ENCODE data around the gene FXYD1. TPM values are rescaled to one million over a fixed set of nuclear protein-coding genes. Genes with fewer than 3 reads are reported as not detected.

Gene FXYD1
- total RNA-seq, 1 donor from 2014 or later = 47.3 TPM

DNA sequence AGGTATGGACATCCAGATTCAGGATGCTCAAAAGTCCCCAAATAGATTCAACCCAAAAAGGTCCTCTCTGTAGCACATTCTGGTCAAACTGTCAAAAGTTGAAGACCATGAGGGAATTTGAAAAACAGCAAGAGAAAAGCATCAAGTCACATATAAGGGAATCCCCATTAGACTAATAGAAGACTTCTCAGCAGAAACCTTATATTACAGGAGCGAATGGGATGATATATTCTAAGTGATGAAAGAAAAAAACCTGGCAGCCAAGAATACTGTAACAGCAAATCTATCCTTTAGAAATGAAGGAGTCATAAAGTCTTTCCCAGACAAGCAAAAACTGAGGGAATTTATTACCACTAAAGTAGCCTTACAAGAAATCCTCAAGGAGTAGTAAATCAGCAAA, 45.6 kb downstream of the FXYD1 start:
- no peak for DNase-seq (ENCODE audit: low spot score)

- DNase-seq (ENCODE audit: low spot score) = no peak
These were observed 46.3 kb downstream of the FXYD1 start for GRCh38 chr19:35184884-35185283.

Other genes with a start within 250 kb of the FXYD1 start
- 2.2 TPM for gene ZNF30, start 211.9 kb upstream of the FXYD1 start, total RNA-seq
- 7.5 TPM for gene ZNF792, start 174.6 kb upstream of the FXYD1 start, total RNA-seq
- gene GRAMD1A, start 138.5 kb upstream of the FXYD1 start, total RNA-seq = 76.8 TPM
- 17.3 TPM for gene SCN1B, start 108.4 kb upstream of the FXYD1 start, total RNA-seq
- 1.4 TPM for gene HPN, start 97.1 kb upstream of the FXYD1 start, total RNA-seq
- gene FXYD3, start 23.0 kb upstream of the FXYD1 start, total RNA-seq = 1.3 TPM
- 7.7 TPM for gene LGI4, start 3.8 kb upstream of the FXYD1 start, total RNA-seq
- gene FXYD7, start 4.4 kb downstream of the FXYD1 start, total RNA-seq = 0.48 TPM
- 73.4 TPM for gene FXYD5, start 15.9 kb downstream of the FXYD1 start, total RNA-seq
- not detected for gene FAM187B, start 89.9 kb downstream of the FXYD1 start, total RNA-seq
- 8.1 TPM for gene LSR, start 110.2 kb downstream of the FXYD1 start, total RNA-seq
- gene USF2, start 130.1 kb downstream of the FXYD1 start, total RNA-seq = 110 TPM
- not detected for gene HAMP, start 143.7 kb downstream of the FXYD1 start, total RNA-seq
- not detected for gene MAG, start 153.3 kb downstream of the FXYD1 start, total RNA-seq
- gene CD22, start 190.4 kb downstream of the FXYD1 start, total RNA-seq = 1.3 TPM
- gene FFAR1, start 209.1 kb downstream of the FXYD1 start, total RNA-seq = not detected
- gene FFAR3, start 219.6 kb downstream of the FXYD1 start, total RNA-seq = 1.4 TPM
- 0.87 TPM for gene GPR42, start 232.2 kb downstream of the FXYD1 start, total RNA-seq